Measurements from ENCODE around the gene FIGN.

DNA sequence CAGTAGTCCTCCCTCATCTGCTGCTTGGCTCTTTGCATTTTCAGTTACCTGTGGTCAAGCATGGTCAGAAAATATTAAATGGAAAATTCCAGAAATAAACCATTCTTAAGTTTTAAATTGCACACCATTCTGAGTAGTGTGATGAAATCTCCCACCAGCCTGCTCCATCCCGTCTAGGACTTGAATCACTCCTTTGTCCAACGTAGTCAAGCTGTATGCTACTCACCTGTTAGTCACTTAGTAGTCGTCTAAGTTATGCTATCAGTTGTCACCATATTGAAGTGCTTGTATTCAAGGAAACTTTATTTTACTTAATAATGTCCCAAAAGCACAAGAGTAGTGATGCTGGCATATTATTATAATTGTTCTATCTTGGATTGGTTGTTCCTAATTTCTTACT, 172.5 kb downstream of the FIGN start:
- TF ChIP-seq, protein P1, sequence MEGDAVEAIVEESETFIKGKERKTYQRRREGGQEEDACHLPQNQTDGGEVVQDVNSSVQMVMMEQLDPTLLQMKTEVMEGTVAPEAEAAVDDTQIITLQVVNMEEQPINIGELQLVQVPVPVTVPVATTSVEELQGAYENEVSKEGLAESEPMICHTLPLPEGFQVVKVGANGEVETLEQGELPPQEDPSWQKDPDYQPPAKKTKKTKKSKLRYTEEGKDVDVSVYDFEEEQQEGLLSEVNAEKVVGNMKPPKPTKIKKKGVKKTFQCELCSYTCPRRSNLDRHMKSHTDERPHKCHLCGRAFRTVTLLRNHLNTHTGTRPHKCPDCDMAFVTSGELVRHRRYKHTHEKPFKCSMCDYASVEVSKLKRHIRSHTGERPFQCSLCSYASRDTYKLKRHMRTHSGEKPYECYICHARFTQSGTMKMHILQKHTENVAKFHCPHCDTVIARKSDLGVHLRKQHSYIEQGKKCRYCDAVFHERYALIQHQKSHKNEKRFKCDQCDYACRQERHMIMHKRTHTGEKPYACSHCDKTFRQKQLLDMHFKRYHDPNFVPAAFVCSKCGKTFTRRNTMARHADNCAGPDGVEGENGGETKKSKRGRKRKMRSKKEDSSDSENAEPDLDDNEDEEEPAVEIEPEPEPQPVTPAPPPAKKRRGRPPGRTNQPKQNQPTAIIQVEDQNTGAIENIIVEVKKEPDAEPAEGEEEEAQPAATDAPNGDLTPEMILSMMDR (conservative IDR thresholded peaks at IDR 0.05; ENCODE audit: low read depth, low read length) = no peak
- no peak for TF ChIP-seq EZH2phosphoT487 (IDR thresholded peaks at IDR 0.05; ENCODE audit: borderline replicate concordance, low read length)
